Rectal smooth muscle tissue (tissue), 1 donor: Measurements from ENCODE around the gene TCAIM.

Source experiments
- H3K27ac ChIP-seq: one replicate; pipeline ENCODE4 v1.7.0; 2013; ENCODE audit warnings: low read depth, low read length, inconsistent platforms
- H3K27me3 ChIP-seq: one replicate; pipeline ENCODE4 v1.7.0; 2013; ENCODE audit warnings: low read length; ENCODE audit not compliant: control insufficient read depth, insufficient read depth
- H3K36me3 ChIP-seq: one replicate; pipeline ENCODE4 v1.7.0; 2013; ENCODE audit warnings: low read length; ENCODE audit not compliant: control insufficient read depth, insufficient read depth
- H3K4me1 ChIP-seq: one replicate; pipeline ENCODE4 v1.7.0; 2013; ENCODE audit warnings: low read length; ENCODE audit not compliant: control insufficient read depth, insufficient read depth
- H3K4me3 ChIP-seq: one replicate; pipeline ENCODE4 v1.7.0; 2013; ENCODE audit warnings: low read length
- H3K9ac ChIP-seq: one replicate; pipeline ENCODE4 v1.7.0; 2013; ENCODE audit warnings: low read length

Gene TCAIM

DNA sequence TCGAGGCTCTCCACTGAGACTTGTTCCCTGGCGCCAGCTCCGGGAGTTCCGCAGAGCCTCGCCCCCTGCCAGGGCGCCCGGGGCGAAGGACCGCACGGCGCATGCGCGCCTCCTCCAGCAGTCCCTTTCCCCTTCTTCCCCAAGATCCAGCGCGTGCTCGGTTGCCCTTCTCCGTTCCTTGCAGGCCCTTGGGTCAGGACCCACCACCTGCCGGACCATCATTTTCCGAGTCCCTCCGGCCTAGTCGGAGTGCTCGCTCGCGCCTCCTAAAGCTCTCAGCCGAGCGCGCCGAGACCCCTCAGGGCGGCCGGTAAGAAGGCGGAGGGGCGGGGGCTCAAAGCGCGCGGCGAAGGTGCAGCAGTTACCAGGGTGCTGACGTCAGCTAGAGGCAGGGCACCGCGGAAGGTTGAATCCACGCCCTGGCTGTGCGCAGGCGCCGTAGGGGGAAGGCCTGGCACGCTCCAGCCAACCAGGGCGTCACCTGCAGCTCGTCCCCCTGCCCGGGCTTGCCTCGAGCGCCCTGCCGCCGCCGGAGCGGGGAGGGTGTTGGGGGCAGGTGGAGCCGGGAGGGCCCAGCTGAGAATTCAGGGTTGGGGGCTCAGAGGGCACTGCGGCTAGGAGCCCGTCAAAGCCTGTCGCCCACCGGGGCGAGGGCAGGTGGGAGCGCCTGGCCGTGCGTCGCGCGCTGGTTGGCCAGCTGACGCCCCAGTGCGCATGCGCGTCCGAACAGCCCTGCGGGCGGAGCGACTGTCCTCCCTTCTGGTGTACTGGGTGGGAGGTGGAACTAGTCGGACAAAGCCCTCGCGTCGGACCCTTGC, at the start of gene TCAIM:
Gene TCAIM (plus strand): TSS at position 757 of the 818 bp plus-strand sequence. CDS start 16,017 bp downstream, outside the sequence.
- peaks cover 5% of the 10 kb centered on the region for H3K4me1 ChIP-seq
- no peaks in the 10 kb centered on the region for H3K27me3 ChIP-seq
- peak within 1 kb of the TSS; percentile 99 for H3K4me3 ChIP-seq
- H3K9ac ChIP-seq, result peak within 1 kb of the TSS; percentile 92
- H3K36me3 ChIP-seq, result no peaks in the 10 kb centered on the region
- peak within 1 kb of the TSS; percentile 92 for H3K27ac ChIP-seq

DNA sequence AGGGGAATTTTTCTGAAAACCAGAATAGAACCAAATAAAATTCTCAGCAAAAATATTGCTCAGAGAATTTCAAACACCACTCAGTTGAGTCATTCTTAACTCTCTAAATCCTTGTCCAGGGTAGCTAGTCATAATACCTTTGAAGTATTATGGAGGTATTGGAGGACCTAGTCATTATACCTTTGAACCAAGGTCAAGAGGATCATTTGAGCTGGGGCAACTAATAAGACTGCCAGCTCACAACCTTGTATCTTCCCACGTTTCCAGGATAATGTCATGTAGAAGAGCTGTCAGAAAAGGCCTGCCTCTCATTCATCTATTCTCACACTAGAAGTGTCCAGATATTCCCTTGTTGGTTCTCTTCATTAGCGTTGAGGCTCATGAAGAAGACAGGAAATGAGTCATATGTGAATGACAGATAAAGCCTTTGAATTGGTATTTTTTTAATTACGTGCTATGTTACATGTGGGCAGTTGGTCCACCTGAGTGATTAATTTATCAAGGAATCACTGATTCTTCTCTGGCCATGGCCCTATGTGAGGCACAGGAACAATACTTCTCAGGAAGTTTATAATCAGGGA, 48.6 kb upstream of the TCAIM start:
- Histone ChIP-seq H3K9ac (no peak overlapping the region), H3K36me3 (no peaks in the 10 kb centered on the region), H3K27me3 (no peaks in the 10 kb centered on the region), H3K4me1 (no peaks in the 10 kb centered on the region), H3K4me3 (no peak overlapping the region), H3K27ac (no peak overlapping the region)

DNA sequence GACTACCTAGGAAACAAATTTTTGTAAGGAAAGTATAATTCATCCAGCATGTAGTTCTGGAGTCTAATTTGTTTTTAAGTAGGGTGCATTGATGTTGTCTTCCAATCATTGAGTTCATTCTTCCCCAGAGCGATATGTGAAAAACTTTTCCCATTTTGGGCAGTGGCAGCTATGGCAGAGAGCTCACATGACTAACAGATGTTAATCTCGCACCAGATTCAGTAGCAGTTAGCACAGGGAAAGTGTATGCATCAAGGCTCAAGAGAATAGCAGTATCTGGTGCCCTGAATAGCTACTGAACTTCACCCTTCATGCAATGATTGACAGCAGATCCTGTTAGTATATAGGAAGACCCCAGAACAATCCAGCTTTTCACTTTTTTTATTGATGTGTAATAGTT, 46.3 kb upstream of the TCAIM start:
- Histone ChIP-seq H3K36me3 (no peaks in the 10 kb centered on the region), H3K4me1 (no peaks in the 10 kb centered on the region), H3K9ac (no peak overlapping the region), H3K4me3 (no peak overlapping the region), H3K27me3 (no peaks in the 10 kb centered on the region), H3K27ac (no peak overlapping the region)

- no peaks in the 10 kb centered on the region for H3K27me3 ChIP-seq
- H3K9ac ChIP-seq, result no peak overlapping the region
- H3K36me3 ChIP-seq, result no peaks in the 10 kb centered on the region
- H3K4me3 ChIP-seq, result no peak overlapping the region
- no peak overlapping the region for H3K27ac ChIP-seq
- no peaks in the 10 kb centered on the region for H3K4me1 ChIP-seq
Measured at GRCh38 chr3:44292947-44293346, 45.6 kb upstream of the TCAIM start.

- Histone ChIP-seq H3K9ac (no peak overlapping the region), H3K27me3 (no peaks in the 10 kb centered on the region), H3K36me3 (no peaks in the 10 kb centered on the region), H3K27ac (no peak overlapping the region), H3K4me3 (no peak overlapping the region), H3K4me1 (no peaks in the 10 kb centered on the region)
Measured at GRCh38 chr3:44297255-44297654, 41.3 kb upstream of the TCAIM start.

GRCh38 chr3:44301746-44302145, 36.8 kb upstream of the TCAIM start:
- Histone ChIP-seq H3K4me1 (no peaks in the 10 kb centered on the region), H3K4me3 (no peak overlapping the region), H3K36me3 (no peaks in the 10 kb centered on the region), H3K27me3 (no peaks in the 10 kb centered on the region), H3K27ac (no peak overlapping the region), H3K9ac (no peak overlapping the region)

GRCh38 chr3:44309500-44309899, 29.1 kb upstream of the TCAIM start:
- Histone ChIP-seq H3K27me3 (no peaks in the 10 kb centered on the region), H3K4me1 (no peaks in the 10 kb centered on the region), H3K36me3 (no peaks in the 10 kb centered on the region), H3K27ac (no peak overlapping the region), H3K4me3 (no peak overlapping the region), H3K9ac (no peak overlapping the region)

GRCh38 chr3:44318891-44319311, 19.7 kb upstream of the TCAIM start:
- Histone ChIP-seq H3K36me3 (no peaks in the 10 kb centered on the region), H3K4me3 (no peak overlapping the region), H3K9ac (no peak overlapping the region)

DNA sequence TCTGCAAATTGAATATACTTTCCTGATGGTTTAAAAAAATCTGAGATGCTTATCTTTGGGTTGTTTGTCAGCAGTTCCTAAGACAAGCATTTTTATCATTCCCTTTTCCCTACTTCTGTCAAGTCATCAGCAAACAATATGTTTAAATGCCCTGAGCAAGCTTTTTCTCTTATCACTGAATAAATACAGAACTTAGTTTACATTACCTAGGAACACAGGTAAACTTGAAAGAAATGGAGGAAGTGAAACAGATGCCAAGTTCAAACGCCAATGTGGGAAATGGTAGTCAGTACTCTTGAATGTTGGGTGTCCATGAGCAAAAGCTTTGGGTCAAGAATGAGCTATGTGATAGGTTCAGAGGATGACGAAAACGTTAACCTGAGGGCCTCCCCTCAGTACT, 17.2 kb upstream of the TCAIM start:
- no peak overlapping the region for H3K4me3 ChIP-seq
- H3K4me1 ChIP-seq, result no peaks in the 10 kb centered on the region
- H3K36me3 ChIP-seq, result no peaks in the 10 kb centered on the region
- no peak overlapping the region for H3K9ac ChIP-seq
- H3K27me3 ChIP-seq, result no peaks in the 10 kb centered on the region
- H3K27ac ChIP-seq, result no peak overlapping the region

More at GRCh38 chr3:44318891-44319311, 19.7 kb upstream of the TCAIM start:
- H3K27ac ChIP-seq, result no peak overlapping the region
- H3K27me3 ChIP-seq, result no peaks in the 10 kb centered on the region
- H3K4me1 ChIP-seq, result no peaks in the 10 kb centered on the region

- Histone ChIP-seq H3K4me3 (no peak overlapping the region), H3K4me1 (no peaks in the 10 kb centered on the region), H3K27me3 (no peaks in the 10 kb centered on the region), H3K9ac (no peak overlapping the region), H3K27ac (no peak overlapping the region), H3K36me3 (no peaks in the 10 kb centered on the region)
Measured at GRCh38 chr3:44323341-44323955, 15.1 kb upstream of the TCAIM start.

DNA sequence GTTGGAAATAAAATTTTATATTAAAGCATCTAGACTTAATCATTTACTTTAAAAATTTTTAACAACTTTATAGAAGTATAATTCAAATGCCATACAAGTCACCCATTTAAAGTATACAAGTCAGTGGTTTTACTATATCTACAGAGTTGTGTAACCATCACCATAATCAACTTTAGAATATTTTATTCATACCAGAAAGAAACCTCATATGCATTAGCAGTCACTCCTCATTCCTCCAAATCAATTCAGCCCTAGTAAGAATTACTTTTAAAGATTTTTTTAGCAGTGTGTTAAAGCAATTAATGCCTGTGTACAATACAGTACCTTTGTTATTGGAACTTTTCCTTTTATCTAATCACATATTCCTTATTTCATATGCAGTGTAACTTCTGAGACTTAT, 14.0 kb upstream of the TCAIM start:
- no peaks in the 10 kb centered on the region for H3K27me3 ChIP-seq
- H3K4me1 ChIP-seq, result no peaks in the 10 kb centered on the region
- H3K4me3 ChIP-seq, result no peak overlapping the region
- no peak overlapping the region for H3K27ac ChIP-seq
- no peaks in the 10 kb centered on the region for H3K36me3 ChIP-seq
- no peak overlapping the region for H3K9ac ChIP-seq

DNA sequence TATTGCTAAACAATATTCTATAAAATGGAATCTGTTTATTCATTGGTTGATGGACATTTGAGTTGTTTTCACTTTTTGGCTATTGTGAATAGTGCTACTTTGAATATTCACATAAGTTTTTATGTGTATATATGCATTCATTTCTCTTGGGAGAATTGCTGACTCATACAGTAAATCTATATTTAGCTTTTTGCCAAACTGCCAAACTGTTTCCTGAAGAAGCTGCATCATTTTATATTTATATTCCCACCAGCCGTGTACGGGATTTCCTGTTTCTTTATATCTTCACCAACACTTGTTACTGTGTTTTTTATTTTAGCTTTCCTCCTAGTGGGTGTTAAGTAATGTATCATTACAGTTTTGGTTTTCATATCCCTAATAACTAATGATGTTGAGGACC, 12.5 kb upstream of the TCAIM start:
- Histone ChIP-seq H3K9ac (no peak overlapping the region), H3K36me3 (no peaks in the 10 kb centered on the region), H3K4me3 (no peak overlapping the region), H3K27me3 (no peaks in the 10 kb centered on the region), H3K4me1 (no peaks in the 10 kb centered on the region), H3K27ac (no peak overlapping the region)
